Sigmoid colon (tissue), 7 donors: ENCODE data around the gene WBP2. TPM values are rescaled to one million over a fixed set of nuclear protein-coding genes. Genes with fewer than 3 reads are reported as not detected.

ENCODE experiments used
- DNase-seq: peaks from one replicate; pipeline ENCODE4 v3.0.0-alpha.2; 2019
- H3K27ac ChIP-seq, 4 donors: fragments of 200-600 bp; sonication (generic); one replicate each; pipeline ENCODE4 v1.5.1; 2016 to 2019; ENCODE audit warnings: mild to moderate bottlenecking in 1 of 4
- H3K27me3 ChIP-seq, 3 donors: fragments of 200-600 bp; sonication (generic); one replicate each; pipeline ENCODE4 v1.5.1; 2019; ENCODE audit warnings: mild to moderate bottlenecking in 1 of 3
- H3K36me3 ChIP-seq, 4 donors: fragments of 200-600 bp; sonication (generic); one replicate each; pipeline ENCODE4 v1.5.1; 2016 to 2019
- H3K4me1 ChIP-seq, 4 donors: fragments of 200-600 bp; sonication (generic); one replicate each; pipeline ENCODE4 v1.5.1; 2017 to 2019
- H3K4me3 ChIP-seq, 4 donors: fragments of 200-600 bp; sonication (generic); one replicate each; pipeline ENCODE4 v1.5.1; 2017 to 2019; ENCODE audit warnings: mild to moderate bottlenecking in 2 of 4, moderate library complexity in 1 of 4
- H3K9me3 ChIP-seq, 4 donors: fragments of 200-600 bp in 3 of 4; sonication (generic) in 3 of 4; one replicate each; pipeline versions ENCODE4 v1.5.1 to v1.6.1; 2013 to 2019
- CTCF ChIP-seq, 4 experiments: fragments of 450-650 bp in 3 of 4; fragments of 200-600 bp in 1 of 4; IDR thresholded peaks; one replicate each; pipeline ENCODE4 v1.5.1; 2016 to 2019; ENCODE audit warnings: antibody characterized with exemption in 4 of 4, mild to moderate bottlenecking in 3 of 4, moderate library complexity in 2 of 4
- EP300 ChIP-seq, 4 donors: sonication (generic); formaldehyde crosslinking; IDR thresholded peaks; one replicate each; pipeline ENCODE4 v1.6.1; 2017; ENCODE audit warnings: antibody characterized with exemption in 4 of 4
- POLR2A ChIP-seq, 2 donors: fragments of 450-650 bp; IDR thresholded peaks; one replicate each; pipeline ENCODE4 v1.6.1; 2016; ENCODE audit warnings: antibody characterized with exemption in 2 of 2, mild to moderate bottlenecking in 2 of 2, moderate library complexity in 2 of 2
- POLR2AphosphoS5 ChIP-seq, 4 donors: sonication (generic); formaldehyde crosslinking; IDR thresholded peaks; one replicate each; pipeline ENCODE4 v1.6.1; 2017; ENCODE audit warnings: antibody characterized with exemption in 4 of 4
- WGBS, 2 donors: extraction: QIAGEN DNeasy Blood & Tissue Kit; methylation state at CpG; one replicate each; pipeline ENCODE4 v1.1.7; 2013; 5-methylcytosine and 5-hydroxymethylcytosine counted together
- intact Hi-C: fragments of 100-400 bp; cut with DNase I; formaldehyde crosslinking; loops from one replicate; pipeline ENCODE4 v1.15.1; 2023
- polyA plus RNA-seq, 3 donors: library from polyadenylated mRNA; stranded (reverse); fragments of 200-250 nt; gene quantifications; one replicate each; pipeline ENCODE4 v1.2.3, GENCODE V29; 2013
- total RNA-seq, 4 donors: library from RNA; depleted of rRNA; stranded (reverse); fragments of >200 nt; gene quantifications; one replicate each; pipeline ENCODE4 v1.1.0, GENCODE V29; 2016
- donor health status: healthy with polysubstance abuse.
- donor health status: Bipolar disorder and iron deficiency.
- donor health status: healthy.

WBP2 gene
- total and polyA plus RNA-seq, 7 donors = 44.2 to 110 (median 73.1) TPM

DNA sequence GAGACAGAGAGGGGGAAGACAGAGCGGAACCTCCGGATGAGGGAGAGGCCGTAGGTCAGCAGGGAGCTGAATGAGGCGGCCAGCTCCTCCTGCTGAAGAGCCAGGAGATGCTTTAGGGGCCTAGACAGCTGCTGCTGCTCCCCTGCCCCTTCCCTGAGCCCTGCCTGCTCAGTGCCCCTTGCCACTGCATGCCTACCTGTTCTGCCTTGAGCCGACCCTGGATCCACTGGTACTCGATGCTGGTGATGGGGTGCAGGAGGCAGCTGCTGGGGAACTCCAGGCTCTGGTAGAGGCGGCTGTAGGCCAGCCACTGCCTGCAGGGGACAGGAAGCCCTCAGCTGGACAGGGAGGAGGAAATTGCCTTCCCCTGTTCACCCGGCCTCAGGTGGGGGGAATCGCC is 18.5 kb downstream of the WBP2 start:
- no peaks in the 10 kb centered on the region for H3K9me3 ChIP-seq
- H3K36me3 ChIP-seq = peaks cover 0 to 35% (median 0%) of the 10 kb centered on the region in 4 donors

DNA sequence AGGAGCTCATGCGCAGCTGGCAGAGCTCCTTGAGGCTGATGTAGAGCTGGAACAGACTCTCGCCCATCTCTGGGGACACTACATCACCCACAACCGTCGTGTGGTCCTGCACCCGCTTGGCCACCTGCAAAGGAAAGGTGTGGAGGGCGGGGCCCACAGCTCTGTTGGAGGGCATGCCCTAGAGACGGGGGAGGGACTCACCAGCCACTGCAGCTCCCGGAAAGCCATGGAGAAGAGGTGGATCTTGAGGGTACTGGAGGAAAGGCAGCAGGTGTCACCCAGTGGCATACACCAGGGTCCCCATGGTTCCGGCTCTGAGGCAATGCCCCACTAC is 19.5 kb downstream of the WBP2 start:
- TF ChIP-seq POLR2A (IDR thresholded peaks at IDR 0.05) (no peak), CTCF (IDR thresholded peaks at IDR 0.05) (no peak), EP300 (IDR thresholded peaks at IDR 0.05) (no peak), POLR2AphosphoS5 (IDR thresholded peaks at IDR 0.05) (no peak)
- WGBS, 2 donors = 62 to 86% methylated on average over 9 of the region's 9 CpGs
- Histone ChIP-seq H3K27me3 (no peaks in the 10 kb centered on the region), H3K9me3 (no peaks in the 10 kb centered on the region), H3K4me1 (peaks cover 0 to 13% (median 10%) of the 10 kb centered on the region in 4 donors), H3K4me3 (peak overlapping the region in 1 of 4 donors; percentile 22), H3K36me3 (peaks cover 0 to 41% (median 0%) of the 10 kb centered on the region in 4 donors), H3K27ac (peak overlapping the region in 2 of 4 donors; percentile 17 to 45)
- intact Hi-C loops = no loop called here
- no peak for DNase-seq

More for the DNA sequence above, 18.5 kb downstream of the WBP2 start:
- Histone ChIP-seq H3K4me1 (peaks cover 0 to 13% (median 10%) of the 10 kb centered on the region in 4 donors), H3K27me3 (no peaks in the 10 kb centered on the region), H3K4me3 (no peak overlapping the region), H3K27ac (no peak overlapping the region)
- no peak for DNase-seq
- intact Hi-C loops = no loop called here
- TF ChIP-seq EP300 (IDR thresholded peaks at IDR 0.05) = no peak
- no peak for TF ChIP-seq CTCF (IDR thresholded peaks at IDR 0.05)
- TF ChIP-seq POLR2AphosphoS5 (IDR thresholded peaks at IDR 0.05) = no peak
- no peak for TF ChIP-seq POLR2A (IDR thresholded peaks at IDR 0.05)
- 78 to 89% methylated on average over 9 of the region's 9 CpGs for whole genome bisulfite sequencing, 2 donors

- intact Hi-C loops = no loop called here
- Histone ChIP-seq H3K4me3 (peak overlapping the region in 1 of 4 donors; percentile 22), H3K4me1 (peaks cover 0 to 13% (median 10%) of the 10 kb centered on the region in 4 donors), H3K27me3 (no peaks in the 10 kb centered on the region), H3K27ac (peak overlapping the region in 2 of 4 donors; percentile 17 to 45), H3K9me3 (no peaks in the 10 kb centered on the region), H3K36me3 (peaks cover 0 to 41% (median 0%) of the 10 kb centered on the region in 4 donors)
- DNase-seq = no peak
- WGBS, 2 donors = 76 to 80% methylated on average over 24 of the region's 24 CpGs
- TF ChIP-seq EP300 (IDR thresholded peaks at IDR 0.05) (no peak), CTCF (IDR thresholded peaks at IDR 0.05) (no peak), POLR2A (IDR thresholded peaks at IDR 0.05) (no peak), POLR2AphosphoS5 (IDR thresholded peaks at IDR 0.05) (no peak)
Observed at GRCh38 chr17:75834928-75835653, 20.0 kb downstream of the WBP2 start.

GRCh38 chr17:75834279-75834920 is 20.7 kb downstream of the WBP2 start:
- no peaks in the 10 kb centered on the region for H3K27me3 ChIP-seq
- intact Hi-C loops = no loop called here

More at GRCh38 chr17:75834279-75834920, 20.7 kb downstream of the WBP2 start:
- peaks cover 0 to 13% (median 10%) of the 10 kb centered on the region in 4 donors for H3K4me1 ChIP-seq
- no peak for DNase-seq
- H3K27ac ChIP-seq = no peak overlapping the region
- no peaks in the 10 kb centered on the region for H3K9me3 ChIP-seq
- no peak for TF ChIP-seq POLR2AphosphoS5 (IDR thresholded peaks at IDR 0.05)
- TF ChIP-seq CTCF (IDR thresholded peaks at IDR 0.05) = no peak
- no peak for TF ChIP-seq EP300 (IDR thresholded peaks at IDR 0.05)
- TF ChIP-seq POLR2A (IDR thresholded peaks at IDR 0.05) = no peak
- WGBS, 2 donors = 85 to 92% methylated on average over 25 of the region's 25 CpGs
- H3K4me3 ChIP-seq = no peak overlapping the region
- H3K36me3 ChIP-seq = peaks cover 0 to 36% (median 0%) of the 10 kb centered on the region in 4 donors
